Testis (tissue), 3 donors: ENCODE data around the gene NR1H3. TPM values are rescaled to one million over a fixed set of nuclear protein-coding genes. Genes with fewer than 3 reads are reported as not detected.

ENCODE experiments used
- DNase-seq: peaks from one replicate; pipeline ENCODE4 v3.0.0-alpha.2; 2019
- H3K27ac ChIP-seq, 2 donors: fragments of 200-600 bp; sonication (generic); one replicate each; pipeline ENCODE4 v1.5.1; 2019
- H3K27me3 ChIP-seq: fragments of 200-600 bp; sonication (generic); one replicate; pipeline ENCODE4 v1.5.1; 2019
- H3K36me3 ChIP-seq: fragments of 200-600 bp; sonication (generic); one replicate; pipeline ENCODE4 v1.5.1; 2017; ENCODE audit warnings: low read depth; ENCODE audit errors: missing control alignments
- H3K4me1 ChIP-seq: fragments of 200-600 bp; sonication (generic); one replicate; pipeline ENCODE4 v1.5.1; 2019
- H3K4me3 ChIP-seq, 2 donors: fragments of 200-600 bp; sonication (generic); one replicate each; pipeline ENCODE4 v1.5.1; 2017 to 2019
- H3K9me3 ChIP-seq: fragments of 200-600 bp; sonication (generic); one replicate; pipeline ENCODE4 v1.5.1; 2017
- POLR2A ChIP-seq: fragments of 450-650 bp; IDR thresholded peaks from one replicate; pipeline ENCODE4 v1.6.1; 2017; ENCODE audit warnings: antibody characterized with exemption, mild to moderate bottlenecking, moderate library complexity
- WGBS, 2 donors: methylation state at CpG; one replicate each; pipeline ENCODE4 v1.1.5; 2018; 5-methylcytosine and 5-hydroxymethylcytosine counted together
- intact Hi-C: fragments of 100-400 bp; cut with DNase I; formaldehyde crosslinking; loops from one replicate; pipeline ENCODE4 v1.15.1; 2023; ENCODE audit warnings: low total_unique reads
- polyA plus RNA-seq: library from polyadenylated mRNA; stranded (reverse); fragments of 350-450 nt; fragmentation: Illumina TruSeq; extraction: RNeasy Lipid Tissue Mini Kit (QIAGEN cat#74804); gene quantifications from one replicate; pipeline ENCODE4 v1.2.3, GENCODE V29; 2014; ENCODE audit warnings: low read depth, low replicate concordance; ENCODE audit not compliant: insufficient read depth
- total RNA-seq, 2 donors: library from RNA; depleted of rRNA; stranded (reverse); fragments of >200 nt; gene quantifications; one replicate each; pipeline ENCODE4 v1.2.3, GENCODE V29; 2016
- TF ChIP-seq, protein P1 (sequence below), 3 experiments: fragments of 450-650 bp in 2 of 3; fragments of 200-600 bp in 1 of 3; sonication (generic) in 1 of 3; IDR thresholded peaks; one replicate each; pipeline ENCODE4 v1.5.1; 2016 to 2019; ENCODE audit warnings: antibody characterized with exemption in 3 of 3, mild to moderate bottlenecking in 2 of 3, moderate library complexity in 1 of 3

The NR1H3 gene
- total and polyA plus RNA-seq, 3 donors from 2014 or later = 29.4 to 83.4 (median 38.2) TPM

DNA sequence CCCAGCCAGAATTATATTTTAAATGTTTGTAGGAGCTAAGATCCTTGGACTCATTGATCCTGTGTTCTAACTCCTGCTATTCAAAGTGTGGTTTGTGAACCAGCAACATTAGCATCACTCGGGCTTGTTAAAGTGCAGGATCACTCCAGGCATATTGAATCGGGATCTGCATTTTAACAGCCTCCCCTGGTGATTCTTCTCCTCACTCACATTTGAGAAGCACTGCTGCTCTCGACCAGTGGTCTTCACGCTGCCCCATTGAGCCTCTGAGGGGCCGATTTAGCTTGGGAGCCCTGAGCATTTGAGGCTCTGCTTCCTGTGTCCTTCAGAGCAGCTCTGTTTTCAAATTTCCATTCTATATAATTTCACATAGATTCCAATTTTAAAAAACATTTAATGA is 23.1 kb downstream of the NR1H3 start:
- no peak for DNase-seq
- no peaks in the 10 kb centered on the region for H3K4me1 ChIP-seq
- H3K27ac ChIP-seq = no peak overlapping the region
- TF ChIP-seq, protein P1, sequence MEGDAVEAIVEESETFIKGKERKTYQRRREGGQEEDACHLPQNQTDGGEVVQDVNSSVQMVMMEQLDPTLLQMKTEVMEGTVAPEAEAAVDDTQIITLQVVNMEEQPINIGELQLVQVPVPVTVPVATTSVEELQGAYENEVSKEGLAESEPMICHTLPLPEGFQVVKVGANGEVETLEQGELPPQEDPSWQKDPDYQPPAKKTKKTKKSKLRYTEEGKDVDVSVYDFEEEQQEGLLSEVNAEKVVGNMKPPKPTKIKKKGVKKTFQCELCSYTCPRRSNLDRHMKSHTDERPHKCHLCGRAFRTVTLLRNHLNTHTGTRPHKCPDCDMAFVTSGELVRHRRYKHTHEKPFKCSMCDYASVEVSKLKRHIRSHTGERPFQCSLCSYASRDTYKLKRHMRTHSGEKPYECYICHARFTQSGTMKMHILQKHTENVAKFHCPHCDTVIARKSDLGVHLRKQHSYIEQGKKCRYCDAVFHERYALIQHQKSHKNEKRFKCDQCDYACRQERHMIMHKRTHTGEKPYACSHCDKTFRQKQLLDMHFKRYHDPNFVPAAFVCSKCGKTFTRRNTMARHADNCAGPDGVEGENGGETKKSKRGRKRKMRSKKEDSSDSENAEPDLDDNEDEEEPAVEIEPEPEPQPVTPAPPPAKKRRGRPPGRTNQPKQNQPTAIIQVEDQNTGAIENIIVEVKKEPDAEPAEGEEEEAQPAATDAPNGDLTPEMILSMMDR (IDR thresholded peaks at IDR 0.05) = no peak
- no peak for TF ChIP-seq POLR2A
- H3K36me3 ChIP-seq = no peaks in the 10 kb centered on the region
- H3K27me3 ChIP-seq = no peaks in the 10 kb centered on the region
- WGBS, 2 donors = 68 to 74% methylated on average over 5 of the region's 5 CpGs
- intact Hi-C loops = no loop called here
- no peak overlapping the region for H3K4me3 ChIP-seq
- no peaks in the 10 kb centered on the region for H3K9me3 ChIP-seq

DNA sequence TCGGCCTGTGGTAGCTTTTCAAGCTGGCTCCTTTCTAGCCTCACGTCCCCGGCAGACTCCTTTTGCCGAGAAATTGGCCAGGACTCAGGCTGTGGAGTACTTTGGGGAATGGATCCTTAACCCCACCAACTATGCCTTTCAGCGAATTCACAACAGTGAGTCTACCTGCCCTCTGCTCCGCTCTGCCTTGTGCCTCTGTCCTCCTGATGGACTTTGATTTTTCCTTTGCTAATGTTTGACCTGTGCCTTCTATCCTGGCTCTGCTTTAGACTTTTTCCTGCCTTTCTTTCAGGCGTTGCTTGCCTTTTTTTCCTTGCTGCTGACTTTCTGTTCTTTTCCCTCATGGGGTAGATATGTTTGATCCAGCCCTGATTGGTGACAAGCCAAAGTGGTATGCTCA is 24.7 kb downstream of the NR1H3 start:
- no peak overlapping the region for H3K27ac ChIP-seq
- TF ChIP-seq POLR2A = no peak
- TF ChIP-seq, protein P1 (IDR thresholded peaks at IDR 0.05) = no peak
- 94 to 96% methylated on average over 7 of the region's 7 CpGs for WGBS, 2 donors
- no peaks in the 10 kb centered on the region for H3K9me3 ChIP-seq
- H3K27me3 ChIP-seq = no peaks in the 10 kb centered on the region
- H3K4me1 ChIP-seq = no peaks in the 10 kb centered on the region
- H3K36me3 ChIP-seq = no peaks in the 10 kb centered on the region
- no peak overlapping the region for H3K4me3 ChIP-seq
- intact Hi-C loops = no loop called here
- DNase-seq = no peak

- Histone ChIP-seq H3K9me3 (no peaks in the 10 kb centered on the region), H3K4me3 (no peak overlapping the region), H3K27me3 (no peaks in the 10 kb centered on the region), H3K4me1 (no peaks in the 10 kb centered on the region), H3K36me3 (no peaks in the 10 kb centered on the region), H3K27ac (no peak overlapping the region)
- TF ChIP-seq, protein P1 (IDR thresholded peaks at IDR 0.05) = no peak
- no peak for TF ChIP-seq POLR2A
- 89 to 98% methylated on average over 4 of the region's 4 CpGs for WGBS, 2 donors
- intact Hi-C loops = no loop called here
- DNase-seq = no peak
Measured at GRCh38 chr11:47284151-47284550, 26.4 kb downstream of the NR1H3 start.

DNA sequence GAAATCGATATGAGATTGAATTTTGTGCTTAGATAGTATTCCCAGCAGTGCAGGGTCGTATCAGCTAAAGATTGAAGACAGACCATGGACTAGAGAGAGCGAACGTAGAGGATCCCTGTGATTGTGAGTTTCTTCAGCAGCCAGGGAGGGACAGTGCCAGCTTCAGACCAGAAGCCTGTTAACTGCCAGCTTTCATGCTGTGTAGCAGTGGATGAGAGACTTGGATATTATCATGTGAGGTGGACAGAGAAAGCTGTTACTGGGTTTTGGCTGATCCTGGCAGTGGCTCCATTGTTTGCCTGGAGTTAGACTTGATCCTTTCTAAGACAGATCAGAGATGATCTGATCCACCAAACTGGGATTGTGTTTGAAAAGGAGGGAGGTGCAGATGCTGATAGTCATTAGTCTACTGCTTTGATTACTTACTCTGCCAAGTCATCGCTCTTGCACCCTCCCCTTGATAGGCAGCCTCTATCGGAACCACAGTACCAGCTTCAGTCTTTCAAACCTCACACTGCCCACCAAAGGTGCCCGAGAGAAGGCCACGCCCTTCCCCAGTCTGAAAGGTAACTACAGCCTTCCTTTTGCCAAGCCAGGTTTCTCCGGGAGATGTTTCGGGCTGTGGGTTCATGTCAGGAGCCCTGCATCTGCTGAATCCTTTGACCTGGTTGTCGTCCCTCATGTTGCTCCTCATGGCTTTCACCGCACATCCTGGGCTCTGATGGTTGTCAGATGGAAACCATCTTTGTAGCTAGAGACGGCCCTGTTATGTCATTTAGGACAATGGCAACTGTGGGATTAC is 28.4 kb downstream of the NR1H3 start:
- intact Hi-C loops = no loop called here
- H3K4me1 ChIP-seq = no peaks in the 10 kb centered on the region
- no peak for DNase-seq

More for the DNA sequence above, 28.4 kb downstream of the NR1H3 start:
- Histone ChIP-seq H3K27ac (no peak overlapping the region), H3K27me3 (no peaks in the 10 kb centered on the region), H3K36me3 (no peaks in the 10 kb centered on the region), H3K9me3 (no peaks in the 10 kb centered on the region), H3K4me3 (no peak overlapping the region)
- TF ChIP-seq, protein P1 (IDR thresholded peaks at IDR 0.05) = no peak
- no peak for TF ChIP-seq POLR2A
- WGBS, 2 donors = 91 to 93% methylated on average over 13 of the region's 13 CpGs
